Measurements from ENCODE around the gene ATP12A. TPM values are rescaled to one million over a fixed set of nuclear protein-coding genes. Genes with fewer than 3 reads are reported as not detected.
"Not testable (repeated sequence)": the region's sequence is repeated elsewhere in the genome, so short reads cannot be mapped to it uniquely, and the experiment has no call there.

Gene ATP12A
- total and polyA plus RNA-seq, 9 donors = 0.05 TPM; not detected in 8

- intact Hi-C loops (cut with DNase I) = no loop called here
- Histone ChIP-seq H3K4me1 (ENCODE audit: insufficient read depth) (no peaks in the 10 kb centered on the region), H3K4me3 (no peak overlapping the region), H3K9me3 (no peaks in the 10 kb centered on the region), H3K27ac (no peak overlapping the region), H3K36me3 (no peaks in the 10 kb centered on the region), H3K27me3 (no peaks in the 10 kb centered on the region)
- WGBS, 3 donors = 84 to 90% (median 87%) methylated on average over 5 of the region's 5 CpGs
- TF ChIP-seq, protein P1, sequence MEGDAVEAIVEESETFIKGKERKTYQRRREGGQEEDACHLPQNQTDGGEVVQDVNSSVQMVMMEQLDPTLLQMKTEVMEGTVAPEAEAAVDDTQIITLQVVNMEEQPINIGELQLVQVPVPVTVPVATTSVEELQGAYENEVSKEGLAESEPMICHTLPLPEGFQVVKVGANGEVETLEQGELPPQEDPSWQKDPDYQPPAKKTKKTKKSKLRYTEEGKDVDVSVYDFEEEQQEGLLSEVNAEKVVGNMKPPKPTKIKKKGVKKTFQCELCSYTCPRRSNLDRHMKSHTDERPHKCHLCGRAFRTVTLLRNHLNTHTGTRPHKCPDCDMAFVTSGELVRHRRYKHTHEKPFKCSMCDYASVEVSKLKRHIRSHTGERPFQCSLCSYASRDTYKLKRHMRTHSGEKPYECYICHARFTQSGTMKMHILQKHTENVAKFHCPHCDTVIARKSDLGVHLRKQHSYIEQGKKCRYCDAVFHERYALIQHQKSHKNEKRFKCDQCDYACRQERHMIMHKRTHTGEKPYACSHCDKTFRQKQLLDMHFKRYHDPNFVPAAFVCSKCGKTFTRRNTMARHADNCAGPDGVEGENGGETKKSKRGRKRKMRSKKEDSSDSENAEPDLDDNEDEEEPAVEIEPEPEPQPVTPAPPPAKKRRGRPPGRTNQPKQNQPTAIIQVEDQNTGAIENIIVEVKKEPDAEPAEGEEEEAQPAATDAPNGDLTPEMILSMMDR (IDR thresholded peaks at IDR 0.05) = no peak
- TF ChIP-seq POLR2A (IDR thresholded peaks at IDR 0.05) = no peak
- no peak for TF ChIP-seq EP300 (IDR thresholded peaks at IDR 0.05)
- no peak for DNase-seq
Measured at GRCh38 chr13:24725379-24725778, 45.2 kb downstream of the ATP12A start.

DNA sequence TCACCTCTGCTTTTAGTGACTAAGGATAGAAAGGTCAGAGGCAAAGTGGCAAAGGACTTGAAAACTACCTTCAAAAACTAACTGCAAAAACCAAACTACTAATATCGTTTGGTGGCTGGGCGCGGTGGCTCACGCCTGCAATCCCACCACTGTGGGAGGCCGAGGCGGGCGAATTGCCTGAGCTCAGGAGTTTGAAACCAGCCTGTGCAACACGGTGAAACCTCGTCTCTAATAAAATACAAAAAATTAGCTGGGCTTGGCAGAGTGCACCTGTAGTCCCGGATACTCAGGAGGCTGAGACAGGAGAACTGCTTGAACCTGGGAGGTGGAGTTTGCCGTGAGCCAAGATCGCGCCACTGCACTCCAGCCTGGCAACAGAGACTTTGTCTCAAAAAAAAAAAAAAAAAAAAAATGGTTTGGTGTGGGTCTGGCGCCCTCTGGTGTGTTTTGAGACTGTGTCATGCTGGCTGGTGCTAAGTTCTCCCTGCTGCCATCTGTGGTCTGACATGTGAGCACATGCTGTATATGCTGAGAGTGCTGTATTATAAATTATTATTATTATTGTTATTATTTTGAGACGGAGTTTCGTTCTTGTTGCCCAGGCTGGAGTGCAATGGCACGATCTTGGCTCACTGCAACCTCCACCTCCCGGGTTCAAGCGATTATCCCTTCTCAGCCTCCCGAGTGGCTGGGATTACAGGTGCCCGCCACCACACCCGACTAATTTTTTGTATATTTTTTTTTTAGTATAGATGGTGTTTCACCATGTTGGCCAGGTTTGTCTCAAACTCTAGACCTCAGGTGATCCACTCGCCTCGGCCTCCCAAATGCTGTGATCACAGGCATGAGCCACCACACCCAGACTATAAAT, 47.8 kb downstream of the ATP12A start:
- WGBS, 3 donors = 57 to 58% (median 57%) methylated on average over 24 of the region's 24 CpGs
- Histone ChIP-seq H3K36me3 (no peaks in the 10 kb centered on the region), H3K27me3 (no peaks in the 10 kb centered on the region), H3K9me3 (no peaks in the 10 kb centered on the region), H3K4me3 (no peak overlapping the region), H3K4me1 (ENCODE audit: insufficient read depth) (no peaks in the 10 kb centered on the region), H3K27ac (no peak overlapping the region)
- DNase-seq = peak in 1 of 5 donors; percentile 12
- intact Hi-C loops (cut with DNase I) = no loop called here
- TF ChIP-seq, protein P1 (IDR thresholded peaks at IDR 0.05) = no peak
- TF ChIP-seq EP300 (IDR thresholded peaks at IDR 0.05) = no peak

DNA sequence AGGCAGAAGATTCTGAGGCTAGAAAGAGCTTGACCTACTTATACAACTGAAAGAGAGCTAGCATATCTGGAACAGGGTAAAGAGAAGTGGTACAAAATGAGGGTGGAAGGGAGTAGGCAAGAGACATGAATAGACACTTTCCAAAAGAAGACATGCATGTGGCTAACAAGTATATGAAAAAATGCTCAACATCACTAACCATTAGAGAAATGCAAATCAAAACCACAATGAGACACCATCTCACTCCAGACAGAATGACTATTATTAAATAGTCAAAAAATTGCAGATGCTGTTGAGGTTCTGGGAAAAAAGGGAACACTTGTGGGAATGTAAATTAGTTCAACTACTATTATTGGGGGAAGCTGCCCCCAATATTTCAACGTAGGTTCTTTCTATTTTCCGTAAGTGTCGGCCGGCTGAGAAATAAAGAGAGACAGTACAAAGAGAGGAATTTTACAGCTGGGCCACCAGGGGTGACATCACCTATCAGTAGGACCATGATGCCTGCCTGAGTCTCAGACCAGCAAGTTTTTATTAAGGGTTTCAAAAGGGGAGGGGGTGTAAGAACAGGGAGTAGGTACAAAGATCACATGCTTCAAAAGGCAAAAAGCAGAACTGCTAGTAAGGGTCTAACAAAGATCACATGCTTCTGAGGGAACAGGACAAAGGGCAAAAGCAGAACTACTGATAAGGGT, 50.8 kb downstream of the ATP12A start:
- H3K4me1 ChIP-seq (ENCODE audit: insufficient read depth); H3K9me3 ChIP-seq; H3K27ac ChIP-seq; DNase-seq; H3K27me3 ChIP-seq; H3K36me3 ChIP-seq; intact Hi-C loops (cut with DNase I); H3K4me3 ChIP-seq: not testable (repeated sequence)
- 70 to 97% (median 96%) methylated on average over 4 of the region's 4 CpGs for WGBS, 3 donors

DNA sequence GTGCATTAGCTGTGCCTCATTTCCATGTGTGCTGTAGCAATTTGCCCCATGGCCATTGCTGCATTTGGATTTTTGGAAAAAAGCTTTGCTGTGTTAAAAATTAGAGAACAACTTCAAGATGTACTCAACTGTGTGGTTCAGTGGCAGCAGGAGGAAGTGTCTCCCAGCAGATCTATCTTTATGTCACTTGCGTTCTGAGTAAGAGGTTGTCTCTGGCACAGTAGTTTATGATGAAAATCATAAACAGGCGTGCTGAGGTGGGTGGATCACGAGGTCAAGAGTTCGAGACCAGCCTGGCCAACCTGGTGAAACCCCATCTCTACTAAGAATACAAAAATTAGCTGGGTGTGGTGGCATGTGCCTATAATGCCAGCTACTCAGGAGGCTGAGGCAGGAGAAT, 54.7 kb downstream of the ATP12A start:
- no peak for TF ChIP-seq EP300 (IDR thresholded peaks at IDR 0.05)
- TF ChIP-seq, protein P1 (IDR thresholded peaks at IDR 0.05) = no peak
- no peak for TF ChIP-seq POLR2A (IDR thresholded peaks at IDR 0.05)
- no peaks in the 10 kb centered on the region for H3K4me1 ChIP-seq (ENCODE audit: insufficient read depth)
- no peak for DNase-seq
- 77 to 82% (median 78%) methylated on average over 4 of the region's 4 CpGs for WGBS, 3 donors
- no peak overlapping the region for H3K27ac ChIP-seq
- H3K27me3 ChIP-seq = no peaks in the 10 kb centered on the region
- no peaks in the 10 kb centered on the region for H3K9me3 ChIP-seq
- intact Hi-C loops (cut with DNase I) = no loop called here
- H3K4me3 ChIP-seq = no peak overlapping the region
- no peaks in the 10 kb centered on the region for H3K36me3 ChIP-seq

GRCh38 chr13:24737042-24737441, 56.8 kb downstream of the ATP12A start:
- Histone ChIP-seq H3K9me3 (no peaks in the 10 kb centered on the region), H3K4me3 (no peak overlapping the region), H3K36me3 (no peaks in the 10 kb centered on the region), H3K27ac (no peak overlapping the region), H3K4me1 (ENCODE audit: insufficient read depth) (no peaks in the 10 kb centered on the region), H3K27me3 (no peaks in the 10 kb centered on the region)
- 60 to 72% (median 68%) methylated on average over 6 of the region's 6 CpGs for WGBS, 3 donors
- intact Hi-C loops (cut with DNase I) = no loop called here
- TF ChIP-seq, protein P1 (IDR thresholded peaks at IDR 0.05) = no peak
- TF ChIP-seq EP300 (IDR thresholded peaks at IDR 0.05) (no peak), POLR2A (IDR thresholded peaks at IDR 0.05) (no peak)
- no peak for DNase-seq

Data from ovary (tissue), 9 donors.